PFSK-1 (cell line): ENCODE results near the gene FGF5.

Experiments
- FOXP2 ChIP-seq: optimal IDR thresholded peaks from 2 replicates; pipeline ENCODE3; 2011; ENCODE audit warnings: borderline replicate concordance, control low read depth, inconsistent platforms; ENCODE audit not compliant: insufficient read depth; ENCODE audit errors: extremely low read length, extremely low read depth
- POLR2AphosphoS5 ChIP-seq: IDR thresholded peaks from 2 replicates; pipeline ENCODE4 v1.6.1; 2012; ENCODE audit warnings: low read depth, mild to moderate bottlenecking, control low read depth, low read length, moderate library complexity
- SIN3A ChIP-seq: IDR thresholded peaks from 2 replicates; pipeline ENCODE4 v1.6.1; 2012; ENCODE audit warnings: mild to moderate bottlenecking, low read length, moderate library complexity, borderline replicate concordance; ENCODE audit not compliant: insufficient read depth
- TAF1 ChIP-seq: IDR thresholded peaks from 2 replicates; pipeline ENCODE4 v1.6.1; 2012; ENCODE audit warnings: low read length, control low read depth, borderline replicate concordance; ENCODE audit not compliant: insufficient read depth
- TF ChIP-seq, protein P1 (sequence below), 2 experiments: IDR thresholded peaks; 2 replicates each; pipeline versions ENCODE4 v1.6.1 to v1.8.0; 2011 to 2012; ENCODE audit warnings: low read depth in 2 of 2, low read length in 2 of 2, control low read depth in 1 of 2, inconsistent platforms in 1 of 2, mild to moderate bottlenecking in 1 of 2, moderate library complexity in 1 of 2; ENCODE audit not compliant: insufficient read depth in 1 of 2

The FGF5 gene

DNA sequence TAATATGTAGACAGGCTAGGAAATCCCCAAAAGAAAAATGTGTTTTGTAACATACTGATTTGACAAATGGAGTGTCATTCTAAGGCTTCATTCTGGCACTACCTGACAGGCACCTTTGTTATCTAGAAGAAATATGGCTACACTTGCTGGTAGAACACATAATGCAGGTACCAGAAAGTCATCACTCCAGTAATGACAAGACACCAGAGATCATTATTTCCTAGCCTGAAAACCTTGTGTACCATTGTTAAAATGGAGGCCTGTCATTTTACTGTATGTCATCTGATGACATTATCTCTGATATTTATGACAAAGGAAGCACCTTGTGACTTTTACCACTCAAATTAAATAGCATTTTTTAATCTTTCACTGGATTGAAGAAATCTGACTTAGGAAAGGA, 13.5 kb upstream of the FGF5 start:
- TF ChIP-seq TAF1 = no peak
- no peak for TF ChIP-seq SIN3A
- no peak for TF ChIP-seq FOXP2
- TF ChIP-seq POLR2AphosphoS5 = no peak
- TF ChIP-seq, protein P1, sequence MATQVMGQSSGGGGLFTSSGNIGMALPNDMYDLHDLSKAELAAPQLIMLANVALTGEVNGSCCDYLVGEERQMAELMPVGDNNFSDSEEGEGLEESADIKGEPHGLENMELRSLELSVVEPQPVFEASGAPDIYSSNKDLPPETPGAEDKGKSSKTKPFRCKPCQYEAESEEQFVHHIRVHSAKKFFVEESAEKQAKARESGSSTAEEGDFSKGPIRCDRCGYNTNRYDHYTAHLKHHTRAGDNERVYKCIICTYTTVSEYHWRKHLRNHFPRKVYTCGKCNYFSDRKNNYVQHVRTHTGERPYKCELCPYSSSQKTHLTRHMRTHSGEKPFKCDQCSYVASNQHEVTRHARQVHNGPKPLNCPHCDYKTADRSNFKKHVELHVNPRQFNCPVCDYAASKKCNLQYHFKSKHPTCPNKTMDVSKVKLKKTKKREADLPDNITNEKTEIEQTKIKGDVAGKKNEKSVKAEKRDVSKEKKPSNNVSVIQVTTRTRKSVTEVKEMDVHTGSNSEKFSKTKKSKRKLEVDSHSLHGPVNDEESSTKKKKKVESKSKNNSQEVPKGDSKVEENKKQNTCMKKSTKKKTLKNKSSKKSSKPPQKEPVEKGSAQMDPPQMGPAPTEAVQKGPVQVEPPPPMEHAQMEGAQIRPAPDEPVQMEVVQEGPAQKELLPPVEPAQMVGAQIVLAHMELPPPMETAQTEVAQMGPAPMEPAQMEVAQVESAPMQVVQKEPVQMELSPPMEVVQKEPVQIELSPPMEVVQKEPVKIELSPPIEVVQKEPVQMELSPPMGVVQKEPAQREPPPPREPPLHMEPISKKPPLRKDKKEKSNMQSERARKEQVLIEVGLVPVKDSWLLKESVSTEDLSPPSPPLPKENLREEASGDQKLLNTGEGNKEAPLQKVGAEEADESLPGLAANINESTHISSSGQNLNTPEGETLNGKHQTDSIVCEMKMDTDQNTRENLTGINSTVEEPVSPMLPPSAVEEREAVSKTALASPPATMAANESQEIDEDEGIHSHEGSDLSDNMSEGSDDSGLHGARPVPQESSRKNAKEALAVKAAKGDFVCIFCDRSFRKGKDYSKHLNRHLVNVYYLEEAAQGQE (IDR thresholded peaks at IDR 0.05; ENCODE audit: insufficient read depth in 1 of 2, low read depth in 2 of 2, low read length in 2 of 2) = no peak

DNA sequence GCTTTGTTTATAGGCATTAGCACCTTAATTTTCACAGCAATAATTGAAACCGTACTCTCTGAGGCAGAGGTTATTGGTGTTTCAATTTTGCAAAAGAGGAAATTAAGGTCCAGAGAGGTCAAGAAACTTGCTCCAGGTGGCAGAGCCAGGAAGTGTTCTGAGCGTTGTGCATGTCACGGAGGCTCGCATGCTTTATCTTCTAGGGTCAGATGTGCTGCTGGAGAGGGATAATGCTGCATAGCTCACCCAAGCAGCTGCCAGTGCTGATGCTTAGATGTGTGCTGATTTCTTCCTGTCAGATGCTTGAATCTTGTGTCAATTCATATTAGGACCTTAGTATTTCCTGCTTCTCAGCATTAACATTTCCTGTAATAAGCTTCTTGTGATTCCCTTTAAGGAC, 13.0 kb upstream of the FGF5 start:
- TF ChIP-seq FOXP2 (no peak), TAF1 (no peak), POLR2AphosphoS5 (no peak), SIN3A (no peak)
- TF ChIP-seq, protein P1 (IDR thresholded peaks at IDR 0.05; ENCODE audit: insufficient read depth in 1 of 2, low read depth in 2 of 2, low read length in 2 of 2) = no peak

DNA sequence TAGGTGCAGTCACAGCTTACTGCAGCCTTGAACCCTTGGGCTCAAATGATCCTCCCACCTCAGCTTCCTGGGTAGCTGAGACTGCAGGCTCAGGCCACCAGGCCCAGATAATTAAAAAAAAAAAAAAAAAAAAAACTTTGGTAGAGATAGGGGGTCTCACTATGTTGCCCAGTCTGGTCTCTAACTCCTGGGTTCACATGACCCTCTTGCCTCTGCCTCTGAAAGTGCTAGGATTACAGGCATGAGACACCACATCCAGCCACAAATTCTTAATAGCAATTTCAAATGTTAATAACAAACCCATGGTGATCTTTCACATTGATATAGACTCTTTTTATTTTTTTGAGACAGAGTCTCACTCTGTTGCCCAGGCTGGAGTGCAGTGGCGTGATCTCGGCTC, 12.3 kb upstream of the FGF5 start:
- TF ChIP-seq, protein P1 (IDR thresholded peaks at IDR 0.05; ENCODE audit: insufficient read depth in 1 of 2, low read depth in 2 of 2, low read length in 2 of 2) = no peak
- no peak for TF ChIP-seq TAF1
- TF ChIP-seq POLR2AphosphoS5 = no peak
- no peak for TF ChIP-seq SIN3A
- no peak for TF ChIP-seq FOXP2

DNA sequence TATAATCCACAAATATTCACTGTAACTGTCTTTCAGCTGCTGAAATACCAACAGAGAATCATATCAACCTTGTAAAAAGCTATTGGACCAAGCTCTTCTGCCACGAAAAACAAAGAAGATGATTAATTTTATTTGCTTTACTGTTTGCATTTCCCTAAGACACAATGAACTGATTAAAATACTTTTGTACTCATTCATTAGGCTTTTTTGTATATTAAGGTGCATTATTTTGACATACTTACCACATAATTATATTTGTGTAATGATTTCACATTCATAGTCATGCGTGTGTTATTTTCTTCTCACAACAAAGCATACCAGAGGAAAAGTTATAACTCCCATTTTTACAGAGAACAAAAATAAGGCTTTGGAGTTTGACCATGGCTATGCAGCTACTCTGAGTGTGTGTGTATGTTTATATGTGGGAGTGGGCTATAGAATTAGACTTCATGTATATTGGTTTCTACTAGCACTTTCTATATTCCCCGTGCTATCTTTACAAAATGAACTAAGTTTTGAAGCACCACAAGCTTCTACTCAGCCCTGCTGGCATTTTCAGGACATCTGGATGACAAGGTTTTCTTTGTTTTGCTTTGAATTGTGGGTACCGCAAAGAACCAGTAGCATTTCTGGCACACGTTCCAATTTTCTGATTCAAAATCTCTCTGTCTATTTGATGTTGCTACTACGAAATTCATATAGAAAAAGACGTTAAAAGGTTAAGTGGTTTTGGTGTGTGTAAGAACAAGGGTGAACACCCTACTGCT, 11.0 kb upstream of the FGF5 start:
- TF ChIP-seq, protein P1 (IDR thresholded peaks at IDR 0.05; ENCODE audit: insufficient read depth in 1 of 2, low read depth in 2 of 2, low read length in 2 of 2) = no peak
- TF ChIP-seq SIN3A (no peak), FOXP2 (no peak), TAF1 (no peak), POLR2AphosphoS5 (no peak)

DNA sequence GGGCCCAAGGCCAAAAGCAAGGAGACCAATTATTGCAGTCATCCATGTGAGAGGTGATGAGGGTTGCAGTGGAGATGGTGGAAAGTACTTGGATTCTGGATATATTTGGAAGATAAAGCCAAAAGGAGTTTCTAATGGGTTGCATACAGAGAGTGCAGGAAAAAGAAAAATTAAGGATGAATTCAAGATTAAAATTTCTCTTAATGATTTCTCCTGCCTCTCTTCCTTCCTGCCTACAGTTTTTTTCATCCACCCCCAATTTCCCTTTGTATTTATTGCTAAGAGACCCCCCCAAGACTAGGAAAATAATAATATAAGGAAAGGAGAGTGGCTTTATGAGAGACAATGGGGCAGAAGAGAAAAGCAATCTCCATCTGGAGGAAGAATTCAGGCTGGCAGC, 8.6 kb upstream of the FGF5 start:
- TF ChIP-seq POLR2AphosphoS5 = no peak
- TF ChIP-seq, protein P1 (IDR thresholded peaks at IDR 0.05; ENCODE audit: insufficient read depth in 1 of 2, low read depth in 2 of 2, low read length in 2 of 2) = no peak
- TF ChIP-seq SIN3A = no peak
- no peak for TF ChIP-seq TAF1
- TF ChIP-seq FOXP2 = no peak
